Neural progenitor cell (in vitro differentiated cells): ENCODE data around the gene PRRC2B. TPM values are rescaled to one million over a fixed set of nuclear protein-coding genes. Genes with fewer than 3 reads are reported as not detected.

Experiments used
- DNase-seq: peaks from one replicate; pipeline ENCODE4 v3.0.0-alpha.2; 2016; ENCODE audit warnings: low spot score
- H2AFZ ChIP-seq: fragments of 200-600 bp; sonication (generic); replicated peaks from 2 replicates; pipeline ENCODE4 v1.6.1; 2016; ENCODE audit warnings: antibody characterized with exemption
- H3F3A ChIP-seq: fragments of 200-600 bp; sonication (generic); 2 replicates; pipeline ENCODE4 v1.6.1; 2016; ENCODE audit warnings: antibody characterized with exemption, low read depth
- H3K27ac ChIP-seq: fragments of 200-600 bp; sonication (generic); 2 replicates; pipeline ENCODE4 v1.5.1; 2016; ENCODE audit warnings: mild to moderate bottlenecking
- H3K27me3 ChIP-seq: fragments of 200-600 bp; sonication (generic); 2 replicates; pipeline ENCODE4 v1.6.1; 2016; ENCODE audit warnings: mild to moderate bottlenecking, moderate library complexity
- H3K36me3 ChIP-seq: fragments of 200-600 bp; sonication (generic); 2 replicates; pipeline ENCODE4 v1.5.1; 2016
- H3K4me1 ChIP-seq: fragments of 200-600 bp; sonication (generic); 2 replicates; pipeline ENCODE4 v1.6.1; 2016; ENCODE audit warnings: mixed run types
- H3K4me2 ChIP-seq: fragments of 200-600 bp; sonication (generic); 2 replicates; pipeline ENCODE4 v1.6.1; 2016
- H3K4me3 ChIP-seq: fragments of 200-600 bp; sonication (generic); 2 replicates; pipeline ENCODE4 v1.5.1; 2016
- H3K79me2 ChIP-seq: fragments of 200-600 bp; sonication (generic); 2 replicates; pipeline ENCODE4 v1.6.1; 2016; ENCODE audit warnings: low read depth
- H3K9ac ChIP-seq: fragments of 200-600 bp; sonication (generic); 2 replicates; pipeline ENCODE4 v1.6.1; 2016
- H3K9me3 ChIP-seq: fragments of 200-600 bp; sonication (generic); 2 replicates; pipeline ENCODE4 v1.5.1; 2016; ENCODE audit warnings: low read depth
- H4K20me1 ChIP-seq: fragments of 200-600 bp; sonication (generic); 2 replicates; pipeline ENCODE4 v1.6.1; 2016; ENCODE audit warnings: low read depth
- H3K27ac Mint-ChIP-seq: 3 replicates; pipeline ENCODE4 v1.8.0; 2021; ENCODE audit warnings: mixed read lengths
- H3K27me3 Mint-ChIP-seq: 2 replicates; pipeline ENCODE4 v1.8.0; 2022; ENCODE audit warnings: low read depth, mild to moderate bottlenecking, inconsistent platforms, moderate library complexity, mixed read lengths; ENCODE audit not compliant: insufficient read depth
- H3K36me3 Mint-ChIP-seq: 3 replicates; pipeline ENCODE4 v1.8.0; 2021; ENCODE audit warnings: mixed read lengths
- H3K4me1 Mint-ChIP-seq: 3 replicates; pipeline ENCODE4 v1.8.0; 2021; ENCODE audit warnings: mixed read lengths
- H3K4me3 Mint-ChIP-seq: 3 replicates; pipeline ENCODE4 v1.8.0; 2021; ENCODE audit warnings: mild to moderate bottlenecking, moderate library complexity, mixed read lengths
- H3K9me3 Mint-ChIP-seq: 3 replicates; pipeline ENCODE4 v1.8.0; 2020; ENCODE audit warnings: mixed read lengths
- EZH2 ChIP-seq: fragments of 200-600 bp; sonication (generic); IDR thresholded peaks from 2 replicates; pipeline ENCODE4 v1.6.1; 2017; ENCODE audit warnings: antibody characterized with exemption, mild to moderate bottlenecking, moderate library complexity
- EZH2phosphoT487 ChIP-seq: fragments of 200-600 bp; sonication (generic); IDR thresholded peaks from 2 replicates; pipeline ENCODE4 v1.6.1; 2017; ENCODE audit warnings: antibody characterized with exemption
- total RNA-seq: library from RNA; depleted of rRNA; stranded (reverse); fragments of >200 nt; gene quantifications from 2 replicates; pipeline ENCODE4 v1.2.3, GENCODE V29; 2015; ENCODE audit warnings: low replicate concordance
- TF ChIP-seq, protein P1 (sequence below): fragments of 200-600 bp; sonication (generic); IDR thresholded peaks from 2 replicates; pipeline ENCODE4 v1.5.1; 2017; ENCODE audit warnings: antibody characterized with exemption, mild to moderate bottlenecking

PRRC2B gene
- total RNA-seq, 1 donor from 2014 or later: 139 TPM

DNA sequence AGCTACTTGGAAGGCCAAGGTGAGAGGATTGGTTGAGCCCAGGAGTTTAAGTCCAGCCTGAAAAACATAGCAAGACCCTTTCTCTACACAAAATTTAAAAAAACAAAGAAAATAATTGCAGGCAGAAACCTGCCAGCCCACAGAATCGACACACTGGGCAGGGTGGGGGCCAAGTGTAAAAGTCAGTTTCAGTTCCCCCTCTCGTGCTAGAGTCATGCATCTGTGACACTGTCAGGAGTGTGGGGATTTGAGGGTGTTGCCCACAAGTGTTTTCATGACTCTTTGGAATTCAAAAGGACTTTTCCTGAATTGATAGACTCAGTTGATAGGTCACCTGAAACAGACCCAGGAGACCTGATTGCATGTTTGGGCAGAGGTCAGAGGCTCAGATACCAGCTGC, 47.6 kb downstream of the PRRC2B start:
- DNase-seq: no peak
- H3K9ac ChIP-seq: no peak overlapping the region
- peaks cover 99% of the 10 kb centered on the region for H4K20me1 ChIP-seq

DNA sequence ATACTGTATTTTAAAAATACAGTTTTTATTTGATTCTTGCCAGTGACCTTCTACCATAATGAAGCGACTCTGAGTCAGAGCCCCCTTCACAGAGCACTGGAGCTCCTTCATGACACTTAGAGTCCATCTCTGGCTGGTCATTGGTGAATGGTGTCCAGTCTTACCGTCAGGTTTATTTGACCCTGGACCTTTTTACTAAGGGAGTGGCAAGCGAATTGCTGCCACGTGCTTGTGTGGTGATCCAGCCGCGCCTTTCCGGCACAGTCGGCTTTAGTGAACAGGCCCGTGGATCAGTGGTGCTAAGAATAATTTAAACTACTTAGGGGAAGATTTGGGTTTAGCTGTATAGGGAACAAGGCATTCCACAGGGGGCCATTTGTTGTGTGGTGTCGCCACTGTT, 48.5 kb downstream of the PRRC2B start:
- H3K4me1 Mint-ChIP-seq: no peaks in the 10 kb centered on the region
- H3K4me1 ChIP-seq: peaks cover 17% of the 10 kb centered on the region
- H3K4me2 ChIP-seq: no peak overlapping the region
- peaks cover 71% of the 10 kb centered on the region for H3K36me3 Mint-ChIP-seq
- peaks cover 5% of the 10 kb centered on the region for H3K27me3 Mint-ChIP-seq
- H3K9ac ChIP-seq: no peak overlapping the region
- H3K4me3 Mint-ChIP-seq: no peak overlapping the region
- no peak overlapping the region for H2AFZ ChIP-seq
- H3K9me3 Mint-ChIP-seq: no peaks in the 10 kb centered on the region
- TF ChIP-seq EZH2: no peak
- TF ChIP-seq EZH2phosphoT487: no peak
- TF ChIP-seq, protein P1, sequence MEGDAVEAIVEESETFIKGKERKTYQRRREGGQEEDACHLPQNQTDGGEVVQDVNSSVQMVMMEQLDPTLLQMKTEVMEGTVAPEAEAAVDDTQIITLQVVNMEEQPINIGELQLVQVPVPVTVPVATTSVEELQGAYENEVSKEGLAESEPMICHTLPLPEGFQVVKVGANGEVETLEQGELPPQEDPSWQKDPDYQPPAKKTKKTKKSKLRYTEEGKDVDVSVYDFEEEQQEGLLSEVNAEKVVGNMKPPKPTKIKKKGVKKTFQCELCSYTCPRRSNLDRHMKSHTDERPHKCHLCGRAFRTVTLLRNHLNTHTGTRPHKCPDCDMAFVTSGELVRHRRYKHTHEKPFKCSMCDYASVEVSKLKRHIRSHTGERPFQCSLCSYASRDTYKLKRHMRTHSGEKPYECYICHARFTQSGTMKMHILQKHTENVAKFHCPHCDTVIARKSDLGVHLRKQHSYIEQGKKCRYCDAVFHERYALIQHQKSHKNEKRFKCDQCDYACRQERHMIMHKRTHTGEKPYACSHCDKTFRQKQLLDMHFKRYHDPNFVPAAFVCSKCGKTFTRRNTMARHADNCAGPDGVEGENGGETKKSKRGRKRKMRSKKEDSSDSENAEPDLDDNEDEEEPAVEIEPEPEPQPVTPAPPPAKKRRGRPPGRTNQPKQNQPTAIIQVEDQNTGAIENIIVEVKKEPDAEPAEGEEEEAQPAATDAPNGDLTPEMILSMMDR: no peak
- no peak overlapping the region for H3K4me3 ChIP-seq
- H3K27ac ChIP-seq: peak overlapping the region; percentile 32
- H3F3A ChIP-seq: peaks cover 68% of the 10 kb centered on the region
- DNase-seq: no peak
- peaks cover 99% of the 10 kb centered on the region for H3K79me2 ChIP-seq
- no peak overlapping the region for H3K27ac Mint-ChIP-seq
- peaks cover 19% of the 10 kb centered on the region for H3K36me3 ChIP-seq
- no peaks in the 10 kb centered on the region for H3K27me3 ChIP-seq
- H4K20me1 ChIP-seq: peaks cover 99% of the 10 kb centered on the region
- no peaks in the 10 kb centered on the region for H3K9me3 ChIP-seq

More for the DNA sequence above, 47.6 kb downstream of the PRRC2B start:
- no peaks in the 10 kb centered on the region for H3K27me3 ChIP-seq
- Mint-ChIP-seq H3K27me3 (peaks cover 5% of the 10 kb centered on the region), H3K4me1 (peaks cover 5% of the 10 kb centered on the region), H3K27ac (no peak overlapping the region), H3K4me3 (no peak overlapping the region), H3K9me3 (no peaks in the 10 kb centered on the region), H3K36me3 (peaks cover 70% of the 10 kb centered on the region)
- H3F3A ChIP-seq: peaks cover 68% of the 10 kb centered on the region
- H3K4me1 ChIP-seq: peaks cover 23% of the 10 kb centered on the region
- TF ChIP-seq EZH2phosphoT487: no peak
- TF ChIP-seq, protein P1: no peak
- no peak for TF ChIP-seq EZH2
- H3K36me3 ChIP-seq: peaks cover 26% of the 10 kb centered on the region
- H3K9me3 ChIP-seq: no peaks in the 10 kb centered on the region
- peaks cover 100% of the 10 kb centered on the region for H3K79me2 ChIP-seq
- H3K27ac ChIP-seq: no peak overlapping the region
- no peak overlapping the region for H3K4me2 ChIP-seq
- H2AFZ ChIP-seq: no peak overlapping the region
- no peak overlapping the region for H3K4me3 ChIP-seq

DNA sequence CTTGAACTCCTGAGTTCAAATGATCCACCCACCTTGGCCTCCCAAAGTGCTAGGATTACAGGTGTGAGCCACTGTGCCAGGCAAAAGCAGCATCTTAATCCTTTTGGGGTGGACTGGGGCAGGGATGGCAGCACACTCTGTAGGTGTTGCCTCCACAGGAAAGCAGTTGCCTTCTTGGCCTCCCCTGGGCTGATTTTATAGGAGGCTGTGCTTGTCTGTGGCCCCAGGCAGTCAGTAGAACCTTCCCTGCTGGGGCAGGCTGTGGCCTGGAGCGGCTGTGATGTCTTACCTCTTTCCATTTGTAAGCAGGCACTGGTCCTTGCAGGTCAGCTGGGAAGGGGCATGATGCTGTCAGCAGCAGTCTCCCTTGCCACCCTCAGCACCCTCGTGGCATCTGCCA, 49.8 kb downstream of the PRRC2B start:
- Mint-ChIP-seq H3K36me3 (peaks cover 68% of the 10 kb centered on the region), H3K4me1 (no peaks in the 10 kb centered on the region), H3K27ac (no peak overlapping the region), H3K4me3 (no peak overlapping the region), H3K27me3 (peaks cover 4% of the 10 kb centered on the region), H3K9me3 (no peaks in the 10 kb centered on the region)
- no peak overlapping the region for H3K4me2 ChIP-seq
- peaks cover 97% of the 10 kb centered on the region for H3K79me2 ChIP-seq
- no peak overlapping the region for H3K4me3 ChIP-seq
- no peaks in the 10 kb centered on the region for H3K9me3 ChIP-seq
- no peak for DNase-seq
- peak overlapping the region; percentile 12 for H3K9ac ChIP-seq
- TF ChIP-seq EZH2 (no peak), EZH2phosphoT487 (no peak)
- TF ChIP-seq, protein P1: no peak
- no peaks in the 10 kb centered on the region for H3K27me3 ChIP-seq
- H3F3A ChIP-seq: peaks cover 69% of the 10 kb centered on the region
- peaks cover 16% of the 10 kb centered on the region for H3K36me3 ChIP-seq
- peaks cover 96% of the 10 kb centered on the region for H4K20me1 ChIP-seq
- peaks cover 17% of the 10 kb centered on the region for H3K4me1 ChIP-seq
- peak overlapping the region; percentile 84 for H3K27ac ChIP-seq
- H2AFZ ChIP-seq: no peak overlapping the region
